HFFc6 (cell line): Measurements from ENCODE around the gene ZBED2. TPM values are rescaled to one million over a fixed set of nuclear protein-coding genes. Genes with fewer than 3 reads are reported as not detected.
"Not testable (repeated sequence)": the region's sequence is repeated elsewhere in the genome, so short reads cannot be mapped to it uniquely, and the experiment has no call there.

Source experiments
- DNase-seq: peaks from one replicate; pipeline ENCODE4 v3.0.0-alpha.2; 2018
- H3K27ac Mint-ChIP-seq: 2 replicates; pipeline ENCODE4 v1.8.0; 2020; ENCODE audit warnings: mild to moderate bottlenecking, mixed read lengths
- H3K27me3 Mint-ChIP-seq: 2 replicates; pipeline ENCODE4 v1.8.0; 2021; ENCODE audit warnings: mild to moderate bottlenecking, moderate library complexity, mixed read lengths; ENCODE audit not compliant: insufficient read depth
- H3K36me3 Mint-ChIP-seq: 2 replicates; pipeline ENCODE4 v1.8.0; 2021; ENCODE audit warnings: low read depth, mixed read lengths
- H3K4me1 Mint-ChIP-seq: 2 replicates; pipeline ENCODE4 v1.8.0; 2020; ENCODE audit warnings: low read depth, mixed read lengths
- H3K4me3 Mint-ChIP-seq: 2 replicates; pipeline ENCODE4 v1.8.0; 2020; ENCODE audit warnings: mild to moderate bottlenecking, moderate library complexity, mixed read lengths
- H3K9me3 Mint-ChIP-seq: 2 replicates; pipeline ENCODE4 v1.8.0; 2020; ENCODE audit warnings: mild to moderate bottlenecking, mixed read lengths
- total RNA-seq, 6 experiments: library from RNA; stranded (reverse); fragmentation: NEBNext Ultra II Directional; extraction: Animal tissue kit (Norgen Biotek cat#: 25700); gene quantifications; 2 replicates in 1 of 6; 3 replicates in 5 of 6; pipeline ENCODE4 v1.2.3, GENCODE V29; 2021
- TF ChIP-seq, protein P1 (sequence below): fragments of 200-600 bp; sonication (generic); IDR thresholded peaks from 2 replicates; pipeline ENCODE4 v1.5.0; 2021; ENCODE audit warnings: antibody characterized with exemption, mild to moderate bottlenecking

The ZBED2 gene
- total RNA-seq, 6 experiments from 2014 or later = 0.07 to 0.32 (median 0.20) TPM

GRCh38 chr3:111570404-111571030 is 24.6 kb downstream of the ZBED2 start:
- Mint-ChIP-seq H3K36me3 (no peaks in the 10 kb centered on the region), H3K27ac (no peak overlapping the region), H3K4me1 (peaks cover 12% of the 10 kb centered on the region; the same call in 1 of the 2 replicates), H3K4me3 (no peak overlapping the region), H3K27me3 (0 out of 2 replicates have a peak, but pooled peaks cover 1% of the 10 kb centered on the region), H3K9me3 (no peaks in the 10 kb centered on the region)
- DNase-seq = no peak
- TF ChIP-seq, protein P1, sequence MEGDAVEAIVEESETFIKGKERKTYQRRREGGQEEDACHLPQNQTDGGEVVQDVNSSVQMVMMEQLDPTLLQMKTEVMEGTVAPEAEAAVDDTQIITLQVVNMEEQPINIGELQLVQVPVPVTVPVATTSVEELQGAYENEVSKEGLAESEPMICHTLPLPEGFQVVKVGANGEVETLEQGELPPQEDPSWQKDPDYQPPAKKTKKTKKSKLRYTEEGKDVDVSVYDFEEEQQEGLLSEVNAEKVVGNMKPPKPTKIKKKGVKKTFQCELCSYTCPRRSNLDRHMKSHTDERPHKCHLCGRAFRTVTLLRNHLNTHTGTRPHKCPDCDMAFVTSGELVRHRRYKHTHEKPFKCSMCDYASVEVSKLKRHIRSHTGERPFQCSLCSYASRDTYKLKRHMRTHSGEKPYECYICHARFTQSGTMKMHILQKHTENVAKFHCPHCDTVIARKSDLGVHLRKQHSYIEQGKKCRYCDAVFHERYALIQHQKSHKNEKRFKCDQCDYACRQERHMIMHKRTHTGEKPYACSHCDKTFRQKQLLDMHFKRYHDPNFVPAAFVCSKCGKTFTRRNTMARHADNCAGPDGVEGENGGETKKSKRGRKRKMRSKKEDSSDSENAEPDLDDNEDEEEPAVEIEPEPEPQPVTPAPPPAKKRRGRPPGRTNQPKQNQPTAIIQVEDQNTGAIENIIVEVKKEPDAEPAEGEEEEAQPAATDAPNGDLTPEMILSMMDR = no peak

DNA sequence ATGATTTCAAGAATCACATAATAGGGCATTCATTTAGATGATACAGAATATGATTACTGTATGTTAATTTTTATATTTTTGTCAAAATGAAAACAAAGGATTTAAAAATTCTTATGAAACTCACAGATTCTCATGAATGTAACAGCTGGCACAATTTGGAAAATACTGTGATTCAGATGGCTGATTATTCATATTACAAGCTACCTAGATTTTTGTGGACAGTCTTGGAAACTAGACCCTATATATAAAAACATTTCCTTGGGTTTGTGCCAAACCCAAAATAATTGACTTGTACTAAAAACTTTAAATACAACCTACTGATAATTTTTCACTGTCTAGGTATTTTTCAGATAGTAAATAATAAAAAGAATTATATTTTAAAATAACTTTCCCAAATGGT is 26.2 kb downstream of the ZBED2 start:
- Mint-ChIP-seq H3K27ac (no peak overlapping the region), H3K36me3 (no peaks in the 10 kb centered on the region), H3K4me3 (no peak overlapping the region), H3K9me3 (no peaks in the 10 kb centered on the region), H3K27me3 (peaks cover 10% of the 10 kb centered on the region), H3K4me1 (peaks cover 12% of the 10 kb centered on the region; the same call in 1 of the 2 replicates)
- TF ChIP-seq, protein P1 = no peak
- DNase-seq = no peak

DNA sequence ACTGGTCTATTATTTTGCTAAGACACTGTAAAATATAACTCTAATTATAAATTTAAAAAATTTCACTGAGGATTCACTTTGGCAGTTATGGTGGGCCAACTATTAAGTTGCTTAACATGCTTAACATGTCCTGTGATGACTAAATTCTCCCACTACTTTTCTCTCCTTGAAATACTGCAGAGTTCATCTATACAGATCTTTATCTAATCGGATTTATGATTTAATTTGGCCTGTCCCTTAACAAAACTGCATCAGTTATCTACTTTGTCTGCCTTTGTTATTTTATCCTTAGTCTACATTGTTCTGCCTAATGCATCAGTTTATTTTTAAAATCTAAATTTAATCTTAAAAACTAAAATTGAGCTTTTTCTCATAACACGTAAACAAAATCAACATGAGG is 26.8 kb downstream of the ZBED2 start:
- DNase-seq = no peak
- no peak overlapping the region for H3K4me3 Mint-ChIP-seq
- H3K9me3 Mint-ChIP-seq = no peaks in the 10 kb centered on the region
- TF ChIP-seq, protein P1 = no peak
- H3K36me3 Mint-ChIP-seq = no peaks in the 10 kb centered on the region
- H3K4me1 Mint-ChIP-seq = peaks cover 12% of the 10 kb centered on the region; the same call in 1 of the 2 replicates
- no peak overlapping the region for H3K27ac Mint-ChIP-seq
- peaks cover 10% of the 10 kb centered on the region for H3K27me3 Mint-ChIP-seq

- Mint-ChIP-seq H3K4me3 (no peak overlapping the region), H3K9me3 (no peaks in the 10 kb centered on the region), H3K4me1 (peaks cover 3% of the 10 kb centered on the region; the same call in 1 of the 2 replicates), H3K27ac (no peak overlapping the region), H3K27me3 (peaks cover 9% of the 10 kb centered on the region), H3K36me3 (no peaks in the 10 kb centered on the region)
- TF ChIP-seq, protein P1 = no peak
- no peak for DNase-seq
These were observed 28.3 kb downstream of the ZBED2 start for GRCh38 chr3:111566844-111567243.

DNA sequence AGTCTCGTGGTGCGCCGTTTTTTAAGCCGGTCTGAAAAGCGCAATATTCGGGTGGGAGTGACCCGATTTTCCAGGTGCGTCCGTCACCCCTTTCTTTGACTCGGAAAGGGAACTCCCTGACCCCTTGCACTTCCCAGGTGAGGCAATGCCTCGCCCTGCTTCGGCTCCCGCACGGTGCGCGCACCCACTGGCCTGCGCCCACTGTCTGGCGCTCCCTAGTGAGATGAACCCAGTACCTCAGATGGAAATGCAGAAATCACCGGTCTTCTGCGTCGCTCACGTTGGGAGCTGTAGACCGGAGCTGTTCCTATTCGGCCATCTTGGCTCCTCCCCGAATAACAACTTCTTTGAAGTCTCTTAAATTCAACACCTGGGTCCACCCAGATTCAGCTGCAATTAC is 33.2 kb downstream of the ZBED2 start:
- not testable (repeated sequence) for DNase-seq, H3K4me1 Mint-ChIP-seq, H3K36me3 Mint-ChIP-seq, H3K4me3 Mint-ChIP-seq, H3K27me3 Mint-ChIP-seq, H3K27ac Mint-ChIP-seq, H3K9me3 Mint-ChIP-seq

- no peak overlapping the region for H3K27ac Mint-ChIP-seq
- DNase-seq = no peak
- H3K27me3 Mint-ChIP-seq = peaks cover 1% of the 10 kb centered on the region; the same call in 1 of the 2 replicates
- H3K4me1 Mint-ChIP-seq = peaks cover 10% of the 10 kb centered on the region; the same call in 1 of the 2 replicates
- TF ChIP-seq, protein P1 = no peak
- H3K36me3 Mint-ChIP-seq = no peaks in the 10 kb centered on the region
- no peak overlapping the region for H3K4me3 Mint-ChIP-seq
- no peaks in the 10 kb centered on the region for H3K9me3 Mint-ChIP-seq
These were observed 46.4 kb downstream of the ZBED2 start for GRCh38 chr3:111548756-111549155.
